Mammary epithelial cell (primary cell): Measurements from ENCODE around the gene PRR7.

Experiments used
- EZH2 ChIP-seq: IDR thresholded peaks from 2 replicates; pipeline ENCODE4 v1.6.1; 2012; ENCODE audit warnings: low read length, inconsistent platforms, borderline replicate concordance
- TF ChIP-seq, protein P1 (sequence below), 2 donors: IDR thresholded peaks in 1 of 2; conservative IDR thresholded peaks in 1 of 2; 2 replicates each; pipeline ENCODE4 v1.5.1; 2011 to 2012; ENCODE audit warnings: inconsistent platforms in 2 of 2, low read length in 2 of 2, mild to moderate bottlenecking in 2 of 2, control low read depth in 1 of 2, low read depth in 1 of 2; ENCODE audit not compliant: insufficient read depth in 1 of 2; ENCODE audit errors: extremely low read depth in 1 of 2

DNA sequence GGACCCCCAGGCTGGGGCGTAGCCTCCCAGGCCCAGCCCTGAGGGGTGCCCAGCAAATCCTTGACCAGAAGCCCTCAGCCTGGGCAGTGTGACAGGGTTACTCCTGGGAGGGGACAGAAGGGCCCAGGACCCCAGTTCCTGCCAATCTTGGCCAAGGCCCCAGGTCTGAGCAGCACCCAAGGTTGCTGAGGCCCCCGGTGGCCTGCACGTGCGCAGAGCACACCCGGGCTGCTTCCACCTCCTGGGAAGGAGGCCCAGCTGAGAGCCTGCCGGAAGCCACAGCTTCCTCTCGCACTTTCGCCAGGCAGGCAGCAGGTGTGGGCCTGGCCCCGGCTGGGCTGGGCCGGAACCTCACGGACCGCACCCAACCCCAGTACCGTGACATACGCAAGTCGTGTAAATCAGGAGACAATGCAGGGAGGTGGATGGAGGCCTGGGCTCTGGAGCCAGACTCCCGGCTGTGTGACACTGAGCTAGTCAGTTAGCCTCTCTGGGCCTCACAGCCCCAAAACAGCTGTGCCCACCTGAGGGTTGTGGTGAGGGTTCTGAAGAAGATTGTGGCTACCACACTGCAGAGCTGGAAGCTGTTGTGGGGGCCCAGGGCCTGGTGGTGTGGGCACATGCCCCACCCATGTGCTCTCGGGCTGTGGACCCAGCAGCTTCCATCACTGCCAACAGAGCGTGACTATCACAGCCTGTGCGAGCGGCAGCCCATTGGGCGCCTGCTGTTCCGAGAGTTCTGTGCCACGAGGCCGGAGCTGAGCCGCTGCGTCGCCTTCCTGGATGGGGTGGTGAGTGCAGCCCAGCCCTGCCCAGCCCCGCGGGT, 15.1 kb upstream of the PRR7 start:
- TF ChIP-seq EZH2, result no peak
- TF ChIP-seq, protein P1, sequence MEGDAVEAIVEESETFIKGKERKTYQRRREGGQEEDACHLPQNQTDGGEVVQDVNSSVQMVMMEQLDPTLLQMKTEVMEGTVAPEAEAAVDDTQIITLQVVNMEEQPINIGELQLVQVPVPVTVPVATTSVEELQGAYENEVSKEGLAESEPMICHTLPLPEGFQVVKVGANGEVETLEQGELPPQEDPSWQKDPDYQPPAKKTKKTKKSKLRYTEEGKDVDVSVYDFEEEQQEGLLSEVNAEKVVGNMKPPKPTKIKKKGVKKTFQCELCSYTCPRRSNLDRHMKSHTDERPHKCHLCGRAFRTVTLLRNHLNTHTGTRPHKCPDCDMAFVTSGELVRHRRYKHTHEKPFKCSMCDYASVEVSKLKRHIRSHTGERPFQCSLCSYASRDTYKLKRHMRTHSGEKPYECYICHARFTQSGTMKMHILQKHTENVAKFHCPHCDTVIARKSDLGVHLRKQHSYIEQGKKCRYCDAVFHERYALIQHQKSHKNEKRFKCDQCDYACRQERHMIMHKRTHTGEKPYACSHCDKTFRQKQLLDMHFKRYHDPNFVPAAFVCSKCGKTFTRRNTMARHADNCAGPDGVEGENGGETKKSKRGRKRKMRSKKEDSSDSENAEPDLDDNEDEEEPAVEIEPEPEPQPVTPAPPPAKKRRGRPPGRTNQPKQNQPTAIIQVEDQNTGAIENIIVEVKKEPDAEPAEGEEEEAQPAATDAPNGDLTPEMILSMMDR (conservative IDR thresholded peaks at IDR 0.05 in 1 of 2, IDR thresholded peaks at IDR 0.05 in 1 of 2; ENCODE audit: extremely low read depth in 1 of 2, insufficient read depth in 1 of 2, low read depth in 1 of 2, low read length in 2 of 2), result no peak
